Neuron (in vitro differentiated cells): ENCODE data around the gene STRN3.
A peak's percentile ranks its signal among the peaks of the same experiment; 100 is the strongest.

Experiments
- H2AFZ ChIP-seq: one replicate; pipeline ENCODE4 v1.6.1; 2013; ENCODE audit warnings: low read depth, mild to moderate bottlenecking, inconsistent platforms, low read length, moderate library complexity
- H3K27me3 ChIP-seq: one replicate; pipeline ENCODE4 v1.6.1; 2013; ENCODE audit warnings: low read length; ENCODE audit not compliant: insufficient read depth
- H3K36me3 ChIP-seq: one replicate; pipeline ENCODE4 v1.6.1; 2013; ENCODE audit warnings: low read length; ENCODE audit not compliant: insufficient read depth
- H3K4me1 ChIP-seq: one replicate; pipeline ENCODE4 v1.6.1; 2013; ENCODE audit warnings: low read length; ENCODE audit not compliant: insufficient read depth
- H3K4me3 ChIP-seq: 2 replicates; pipeline ENCODE4 v1.5.1; 2013; ENCODE audit warnings: mild to moderate bottlenecking, low read length, moderate library complexity
- H3K9me3 ChIP-seq: one replicate; pipeline ENCODE4 v1.6.1; 2013; ENCODE audit warnings: low read length

The STRN3 gene

DNA sequence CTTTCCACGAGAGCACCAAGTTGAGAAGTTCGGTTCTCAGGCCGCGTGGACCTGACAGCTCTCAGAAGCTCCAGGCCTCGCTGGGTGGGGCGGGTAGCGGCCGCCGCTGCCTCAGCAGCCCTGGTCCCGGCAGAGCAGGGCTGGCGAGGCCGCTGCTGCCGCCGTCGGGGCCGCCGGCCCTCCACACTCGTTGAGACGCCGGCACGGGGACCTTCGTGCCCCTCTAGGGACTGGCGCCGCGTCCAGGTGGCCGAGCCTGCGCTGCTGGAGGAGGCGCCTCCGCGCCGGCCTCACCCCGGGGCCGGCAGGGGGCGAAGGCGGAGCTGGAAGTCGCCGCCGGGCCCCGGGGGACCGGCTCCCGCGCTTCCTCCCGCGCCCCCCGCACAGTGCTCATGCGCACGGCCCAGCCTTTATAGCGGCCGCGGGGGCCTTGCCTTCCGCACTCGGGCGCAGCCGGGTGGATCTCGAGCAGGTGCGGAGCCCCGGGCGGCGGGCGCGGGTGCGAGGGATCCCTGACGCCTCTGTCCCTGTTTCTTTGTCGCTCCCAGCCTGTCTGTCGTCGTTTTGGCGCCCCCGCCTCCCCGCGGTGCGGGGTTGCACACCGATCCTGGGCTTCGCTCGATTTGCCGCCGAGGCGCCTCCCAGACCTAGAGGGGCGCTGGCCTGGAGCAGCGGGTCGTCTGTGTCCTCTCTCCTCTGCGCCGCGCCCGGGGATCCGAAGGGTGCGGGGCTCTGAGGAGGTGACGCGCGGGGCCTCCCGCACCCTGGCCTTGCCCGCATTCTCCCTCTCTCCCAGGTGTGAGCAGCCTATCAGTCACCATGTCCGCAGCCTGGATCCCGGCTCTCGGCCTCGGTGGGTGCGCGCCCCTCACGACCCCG is 151.8 kb downstream of the STRN3 start, which contains the start of gene COCH:
Gene COCH (plus strand): TSS at position 440 of the 879 bp plus-strand sequence. CDS start 380 bp downstream, at position 820.
- H3K4me1 ChIP-seq = no peaks in the 10 kb centered on the region
- H3K27me3 ChIP-seq = peaks cover 28% of the 10 kb centered on the region

GRCh38 chr14:30873308-30874119 is 152.7 kb downstream of the STRN3 start:
- H3K36me3 ChIP-seq = no peaks in the 10 kb centered on the region

More for the DNA sequence above, 151.8 kb downstream of the STRN3 start, which contains the start of gene COCH:
- H3K9me3 ChIP-seq = no peaks in the 10 kb centered on the region
- H3K36me3 ChIP-seq = no peaks in the 10 kb centered on the region
- H3K4me3 ChIP-seq = peak within 1 kb of the TSS; percentile 59
- peak within 1 kb of the TSS; percentile 99 for H2AFZ ChIP-seq

DNA sequence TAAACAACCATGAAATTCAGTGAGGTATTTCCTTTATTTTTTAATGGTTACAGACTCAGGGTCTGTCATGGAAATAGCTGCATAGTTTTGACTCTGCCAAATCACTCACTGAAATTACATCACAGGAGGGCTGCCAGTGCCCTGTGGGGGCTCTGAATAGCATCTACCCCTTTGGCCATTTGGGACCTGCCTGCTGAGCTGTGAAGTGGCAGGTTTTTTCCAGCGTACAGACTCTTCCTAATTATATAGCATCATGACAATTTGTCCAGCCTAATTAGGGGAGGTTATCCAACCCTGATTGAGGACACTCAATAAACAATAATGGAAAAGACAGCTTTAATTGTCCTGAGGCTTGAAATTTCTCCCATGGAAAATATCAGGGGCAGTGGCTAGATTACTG is 153.6 kb downstream of the STRN3 start:
- Histone ChIP-seq H3K27me3 (peaks cover 28% of the 10 kb centered on the region), H3K36me3 (no peaks in the 10 kb centered on the region), H2AFZ (no peak overlapping the region), H3K4me3 (no peak overlapping the region), H3K4me1 (no peaks in the 10 kb centered on the region), H3K9me3 (no peaks in the 10 kb centered on the region)

More at GRCh38 chr14:30873308-30874119, 152.7 kb downstream of the STRN3 start:
- Histone ChIP-seq H3K27me3 (peaks cover 28% of the 10 kb centered on the region), H3K4me3 (peak overlapping the region; percentile 59), H3K9me3 (no peaks in the 10 kb centered on the region), H3K4me1 (no peaks in the 10 kb centered on the region), H2AFZ (peak overlapping the region; percentile 99)

GRCh38 chr14:30869551-30870155 is 156.5 kb downstream of the STRN3 start:
- H3K9me3 ChIP-seq = no peaks in the 10 kb centered on the region
- H3K36me3 ChIP-seq = no peaks in the 10 kb centered on the region
- no peaks in the 10 kb centered on the region for H3K4me1 ChIP-seq
- H3K27me3 ChIP-seq = peaks cover 19% of the 10 kb centered on the region
- no peak overlapping the region for H2AFZ ChIP-seq
- H3K4me3 ChIP-seq = no peak overlapping the region

DNA sequence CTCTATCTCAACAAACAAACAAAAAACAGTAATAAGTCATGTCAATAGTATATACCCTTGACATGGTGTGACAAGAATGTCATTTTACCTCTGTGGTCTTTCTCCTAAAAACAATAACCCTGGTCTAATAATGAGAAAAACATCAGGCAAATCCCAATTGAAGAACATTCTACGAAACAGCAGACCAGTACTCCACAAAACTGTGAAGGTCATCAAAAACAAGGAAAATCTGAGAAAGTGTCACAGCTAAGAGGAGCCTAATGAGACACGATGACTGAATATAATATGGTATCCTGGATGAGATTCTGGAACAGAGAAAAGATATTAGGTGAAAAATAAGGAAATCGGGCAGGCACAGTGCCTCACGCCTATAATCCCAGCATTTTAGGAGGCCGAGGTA is 157.4 kb downstream of the STRN3 start:
- no peaks in the 10 kb centered on the region for H3K9me3 ChIP-seq
- no peak overlapping the region for H2AFZ ChIP-seq
- H3K4me3 ChIP-seq = no peak overlapping the region
- no peaks in the 10 kb centered on the region for H3K4me1 ChIP-seq
- H3K36me3 ChIP-seq = no peaks in the 10 kb centered on the region
- peaks cover 13% of the 10 kb centered on the region for H3K27me3 ChIP-seq

DNA sequence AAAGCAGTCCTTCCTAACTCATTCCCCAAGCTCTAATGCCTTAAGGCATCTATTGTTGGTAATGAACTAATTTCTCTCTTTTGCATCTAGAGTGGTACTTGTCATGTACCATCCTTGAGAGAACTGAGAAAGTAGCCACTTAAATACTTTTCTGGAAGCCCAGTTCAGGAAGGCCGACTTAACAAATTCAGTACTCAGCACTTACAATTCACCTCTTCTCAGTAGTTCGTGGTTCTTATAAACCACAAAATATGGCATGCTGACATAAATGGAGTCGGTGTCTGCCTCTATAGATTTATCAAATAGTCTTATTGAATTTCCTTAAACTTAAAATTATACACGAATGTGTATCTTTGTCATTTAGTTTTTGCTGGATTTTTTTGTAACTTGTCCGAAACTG is 161.2 kb downstream of the STRN3 start:
- H3K36me3 ChIP-seq = no peaks in the 10 kb centered on the region
- H3K4me1 ChIP-seq = no peaks in the 10 kb centered on the region
- no peak overlapping the region for H3K4me3 ChIP-seq
- no peaks in the 10 kb centered on the region for H3K9me3 ChIP-seq
- H2AFZ ChIP-seq = no peak overlapping the region
- H3K27me3 ChIP-seq = no peaks in the 10 kb centered on the region

DNA sequence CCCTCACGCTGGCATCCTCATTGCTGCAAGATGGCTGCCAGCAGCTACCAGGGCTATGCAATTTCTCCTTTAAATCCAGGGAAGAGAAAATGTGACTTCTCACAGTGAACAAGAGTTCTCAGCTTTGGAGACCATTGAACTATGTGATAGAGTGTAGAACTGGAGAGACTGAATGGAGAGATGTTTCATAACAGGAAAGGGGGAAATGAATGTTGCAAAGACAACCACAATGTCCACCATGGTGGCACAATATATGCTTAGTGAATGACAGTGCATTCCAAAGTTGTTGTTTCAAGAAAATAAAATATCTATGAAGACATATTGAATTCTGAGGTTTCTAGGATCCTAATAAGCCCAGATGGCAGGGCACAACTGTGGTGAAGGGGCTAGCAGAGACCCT is 165.0 kb downstream of the STRN3 start:
- no peaks in the 10 kb centered on the region for H3K4me1 ChIP-seq
- H2AFZ ChIP-seq = no peak overlapping the region
- H3K27me3 ChIP-seq = no peaks in the 10 kb centered on the region
- no peaks in the 10 kb centered on the region for H3K36me3 ChIP-seq
- H3K4me3 ChIP-seq = no peak overlapping the region
- H3K9me3 ChIP-seq = no peaks in the 10 kb centered on the region

GRCh38 chr14:30855345-30856037 is 170.7 kb downstream of the STRN3 start:
- Histone ChIP-seq H3K36me3 (no peaks in the 10 kb centered on the region), H3K4me1 (no peaks in the 10 kb centered on the region), H2AFZ (no peak overlapping the region), H3K4me3 (no peak overlapping the region), H3K27me3 (no peaks in the 10 kb centered on the region), H3K9me3 (no peaks in the 10 kb centered on the region)

DNA sequence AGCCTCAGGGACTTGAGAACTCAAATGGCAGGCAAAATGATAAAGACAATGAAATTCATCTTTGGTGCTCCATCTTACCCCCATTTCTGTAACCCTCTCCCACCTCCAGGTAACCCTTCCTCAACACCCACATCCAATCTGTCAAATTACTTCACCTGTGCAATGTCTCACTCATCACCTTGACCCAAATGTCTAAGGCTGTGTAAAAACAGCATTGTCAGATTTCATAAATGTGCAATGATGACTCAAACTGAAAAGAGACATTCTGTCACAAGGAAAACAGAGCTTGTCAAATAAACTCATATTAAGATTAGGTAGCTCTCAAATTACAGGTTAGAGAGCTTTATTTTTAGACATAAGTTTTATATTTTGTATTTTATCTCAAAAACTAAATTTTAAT is 171.7 kb downstream of the STRN3 start:
- H3K9me3 ChIP-seq = no peaks in the 10 kb centered on the region
- H3K36me3 ChIP-seq = no peaks in the 10 kb centered on the region
- no peak overlapping the region for H2AFZ ChIP-seq
- no peaks in the 10 kb centered on the region for H3K27me3 ChIP-seq
- H3K4me1 ChIP-seq = no peaks in the 10 kb centered on the region
- no peak overlapping the region for H3K4me3 ChIP-seq

GRCh38 chr14:30853946-30854345 is 172.2 kb downstream of the STRN3 start:
- H2AFZ ChIP-seq = no peak overlapping the region
- no peaks in the 10 kb centered on the region for H3K4me1 ChIP-seq
- no peaks in the 10 kb centered on the region for H3K36me3 ChIP-seq
- H3K9me3 ChIP-seq = no peaks in the 10 kb centered on the region
- H3K4me3 ChIP-seq = no peak overlapping the region
- peaks cover 3% of the 10 kb centered on the region for H3K27me3 ChIP-seq

- H3K9me3 ChIP-seq = no peaks in the 10 kb centered on the region
- no peak overlapping the region for H2AFZ ChIP-seq
- H3K4me1 ChIP-seq = no peaks in the 10 kb centered on the region
- peaks cover 4% of the 10 kb centered on the region for H3K27me3 ChIP-seq
- H3K36me3 ChIP-seq = no peaks in the 10 kb centered on the region
- H3K4me3 ChIP-seq = no peak overlapping the region
Observed at GRCh38 chr14:30849983-30850382, 176.2 kb downstream of the STRN3 start.

- no peaks in the 10 kb centered on the region for H3K36me3 ChIP-seq
- H3K9me3 ChIP-seq = no peaks in the 10 kb centered on the region
- H3K4me1 ChIP-seq = no peaks in the 10 kb centered on the region
- no peak overlapping the region for H3K4me3 ChIP-seq
- no peak overlapping the region for H2AFZ ChIP-seq
- peaks cover 4% of the 10 kb centered on the region for H3K27me3 ChIP-seq
Observed at GRCh38 chr14:30849354-30849753, 176.8 kb downstream of the STRN3 start.
